ENCODE results near the gene RTEL1.

Gene RTEL1

GRCh38 chr20:63740627-63741353 lies 82.7 kb downstream of the RTEL1 start:
- peak overlapping the region; percentile 63 for H3K4me3 ChIP-seq (replicated peaks; ENCODE audit: low read depth, low read length)
- peak; percentile 58 for DNase-seq (ENCODE audit: extremely low read depth, low read depth)
- no peak for TF ChIP-seq CTCF (IDR thresholded peaks at IDR 0.05; ENCODE audit: low read depth, low read length, missing control alignments)

GRCh38 chr20:63741354-63741675 lies 83.2 kb downstream of the RTEL1 start:
- DNase-seq (ENCODE audit: extremely low read depth, low read depth): no peak
- no peak for TF ChIP-seq CTCF (IDR thresholded peaks at IDR 0.05; ENCODE audit: low read depth, low read length, missing control alignments)
- peak overlapping the region; percentile 63 for H3K4me3 ChIP-seq (replicated peaks; ENCODE audit: low read depth, low read length)

- no peak for DNase-seq (ENCODE audit: extremely low read depth, low read depth)
- TF ChIP-seq CTCF (IDR thresholded peaks at IDR 0.05; ENCODE audit: low read depth, low read length, missing control alignments): no peak
- H3K4me3 ChIP-seq (replicated peaks; ENCODE audit: low read depth, low read length): peak overlapping the region; percentile 63
Observed at GRCh38 chr20:63741676-63742380, 83.7 kb downstream of the RTEL1 start.

- TF ChIP-seq CTCF (IDR thresholded peaks at IDR 0.05; ENCODE audit: low read depth, low read length, missing control alignments): no peak
- DNase-seq (ENCODE audit: extremely low read depth, low read depth): no peak
- H3K4me3 ChIP-seq (replicated peaks; ENCODE audit: low read depth, low read length): peak overlapping the region; percentile 63
Observed at GRCh38 chr20:63742381-63743024, 84.4 kb downstream of the RTEL1 start.

- no peak for TF ChIP-seq CTCF (IDR thresholded peaks at IDR 0.05; ENCODE audit: low read depth, low read length, missing control alignments)
- DNase-seq (ENCODE audit: extremely low read depth, low read depth): no peak
- H3K4me3 ChIP-seq (replicated peaks; ENCODE audit: low read depth, low read length): no peak overlapping the region
Observed at GRCh38 chr20:63743210-63743970, 85.3 kb downstream of the RTEL1 start.

GRCh38 chr20:63744158-63744557 lies 86.0 kb downstream of the RTEL1 start:
- TF ChIP-seq CTCF (IDR thresholded peaks at IDR 0.05; ENCODE audit: low read depth, low read length, missing control alignments): no peak
- H3K4me3 ChIP-seq (replicated peaks; ENCODE audit: low read depth, low read length): no peak overlapping the region
- no peak for DNase-seq (ENCODE audit: extremely low read depth, low read depth)

All from HFF-Myc (cell line).